Neuronal stem cell (in vitro differentiated cells): Measurements from ENCODE around the gene RNU2-63P.
"Not testable (repeated sequence)": the region's sequence is repeated elsewhere in the genome, so short reads cannot be mapped to it uniquely, and the experiment has no call there.

Experiments used
- DNase-seq: peaks from one replicate; pipeline ENCODE4 v3.0.0-alpha.2; 2013; ENCODE audit warnings: low spot score
- H2AFZ ChIP-seq: one replicate; pipeline ENCODE4 v1.6.1; 2013; ENCODE audit warnings: mild to moderate bottlenecking, low read length, inconsistent platforms
- H2AK5ac ChIP-seq: 2 replicates; pipeline ENCODE4 v1.6.1; 2013; ENCODE audit warnings: low read depth, mild to moderate bottlenecking, inconsistent platforms, low read length, moderate library complexity, mixed read lengths
- H2BK120ac ChIP-seq: 2 replicates; pipeline ENCODE4 v1.6.1; 2013; ENCODE audit warnings: low read depth, mild to moderate bottlenecking, inconsistent platforms, low read length, moderate library complexity, mixed read lengths
- H2BK12ac ChIP-seq: one replicate; pipeline ENCODE4 v1.6.1; 2013; ENCODE audit warnings: low read length, inconsistent platforms
- H2BK15ac ChIP-seq: 2 replicates; pipeline ENCODE4 v1.6.1; 2013; ENCODE audit warnings: mild to moderate bottlenecking, low read length, inconsistent platforms, mixed read lengths
- H2BK5ac ChIP-seq: one replicate; pipeline ENCODE4 v1.6.1; 2013; ENCODE audit warnings: inconsistent platforms, mild to moderate bottlenecking, low read length, moderate library complexity
- H3K14ac ChIP-seq: one replicate; pipeline ENCODE4 v1.6.1; 2013; ENCODE audit warnings: low read length, inconsistent platforms
- H3K18ac ChIP-seq: 2 replicates; pipeline ENCODE4 v1.6.1; 2013; ENCODE audit warnings: low read length, inconsistent platforms
- H3K23ac ChIP-seq: 2 replicates; pipeline ENCODE4 v1.6.1; 2013; ENCODE audit warnings: low read depth, mild to moderate bottlenecking, mixed read lengths, low read length, inconsistent platforms; ENCODE audit not compliant: poor library complexity
- H3K27ac ChIP-seq: replicated peaks from 3 replicates; pipeline ENCODE4 v1.5.1; 2013; ENCODE audit warnings: low read length, inconsistent platforms
- H3K27me3 ChIP-seq, 3 experiments: 2 replicates each; pipeline ENCODE4 v1.6.1; 2013; ENCODE audit warnings: low read length in 3 of 3, mild to moderate bottlenecking in 2 of 3, inconsistent platforms in 1 of 3, low read depth in 1 of 3, mixed read lengths in 1 of 3, moderate library complexity in 1 of 3; ENCODE audit not compliant: control insufficient read depth in 3 of 3, insufficient read depth in 3 of 3
- H3K36me3 ChIP-seq, 2 donors: replicated peaks in 1 of 2; 2 replicates each; pipeline ENCODE4 v1.6.1; 2013; ENCODE audit warnings: low read length in 2 of 2; ENCODE audit not compliant: control insufficient read depth in 2 of 2, insufficient read depth in 2 of 2
- H3K4ac ChIP-seq: 2 replicates; pipeline ENCODE4 v1.6.1; 2013; ENCODE audit warnings: inconsistent platforms, mild to moderate bottlenecking, low read length, moderate library complexity
- H3K4me1 ChIP-seq, 2 donors: 1 replicate in 1 of 2; 2 replicates in 1 of 2; pipeline ENCODE4 v1.6.1; 2013; ENCODE audit warnings: low read length in 2 of 2, low read depth in 1 of 2; ENCODE audit not compliant: control insufficient read depth in 2 of 2, insufficient read depth in 1 of 2
- H3K4me2 ChIP-seq: one replicate; pipeline ENCODE4 v1.6.1; 2013; ENCODE audit warnings: mild to moderate bottlenecking, low read length, inconsistent platforms; ENCODE audit not compliant: insufficient read depth, poor library complexity, severe bottlenecking
- H3K4me3 ChIP-seq, 2 donors: 2 replicates each; pipeline ENCODE4 v1.5.1; 2013; ENCODE audit warnings: low read length in 2 of 2, mild to moderate bottlenecking in 2 of 2, inconsistent platforms in 1 of 2, moderate library complexity in 1 of 2
- H3K79me1 ChIP-seq: one replicate; pipeline ENCODE4 v1.6.1; 2013; ENCODE audit warnings: low read depth, mild to moderate bottlenecking, inconsistent platforms, low read length, moderate library complexity
- H3K9ac ChIP-seq: one replicate; pipeline ENCODE4 v1.6.1; 2013; ENCODE audit warnings: mild to moderate bottlenecking, low read depth, low read length, inconsistent platforms; ENCODE audit not compliant: poor library complexity
- H3K9me3 ChIP-seq, 2 donors: replicated peaks in 1 of 2; 2 replicates each; pipeline versions ENCODE3 to v1.6.1; 2013; ENCODE audit warnings: low read length in 2 of 2, mild to moderate bottlenecking in 2 of 2, inconsistent platforms in 1 of 2, low read depth in 1 of 2, mixed read lengths in 1 of 2, moderate library complexity in 1 of 2; ENCODE audit not compliant: control insufficient read depth in 2 of 2, insufficient read depth in 1 of 2
- H4K8ac ChIP-seq: one replicate; pipeline ENCODE4 v1.6.1; 2013; ENCODE audit warnings: low read depth, mild to moderate bottlenecking, inconsistent platforms, low read length, moderate library complexity
- H4K91ac ChIP-seq: one replicate; pipeline ENCODE4 v1.6.1; 2013; ENCODE audit warnings: low read length, low read depth, mild to moderate bottlenecking, inconsistent platforms; ENCODE audit not compliant: poor library complexity
- WGBS, 2 donors: extraction: QIAGEN DNeasy Blood & Tissue Kit; methylation state at CpG; one replicate each; pipeline ENCODE4 v1.1.7; 2013; ENCODE audit warnings: missing lambda C conversion rate in 2 of 2, mixed read lengths in 1 of 2; ENCODE audit not compliant: insufficient read length in 2 of 2, insufficient replicate concordance in 1 of 2; ENCODE audit errors: extremely low coverage in 2 of 2; 5-methylcytosine and 5-hydroxymethylcytosine counted together

The RNU2-63P gene

GRCh38 chr2:88005776-88006175 lies 10.6 kb downstream of the RNU2-63P start:
- H3K27me3 ChIP-seq: no peaks in the 10 kb centered on the region
- no peak overlapping the region for H3K23ac ChIP-seq
- no peak overlapping the region for H3K14ac ChIP-seq
- H3K27ac ChIP-seq: no peak overlapping the region
- H2AFZ ChIP-seq: no peak overlapping the region
- no peaks in the 10 kb centered on the region for H3K36me3 ChIP-seq
- H4K91ac ChIP-seq: no peak overlapping the region
- no peak overlapping the region for H2AK5ac ChIP-seq
- H2BK15ac ChIP-seq: no peak overlapping the region
- WGBS, 2 donors: no CpG with 5 or more reads among the region's 6 CpGs
- H2BK120ac ChIP-seq: no peak overlapping the region
- H4K8ac ChIP-seq: no peak overlapping the region
- no peak overlapping the region for H2BK5ac ChIP-seq
- peaks cover 0 to 3% of the 10 kb centered on the region in 2 donors for H3K4me1 ChIP-seq
- no peaks in the 10 kb centered on the region for H3K79me1 ChIP-seq
- H3K9me3 ChIP-seq: no peaks in the 10 kb centered on the region
- peak overlapping the region; percentile 64 for H3K18ac ChIP-seq
- no peak overlapping the region for H3K4me3 ChIP-seq
- H2BK12ac ChIP-seq: no peak overlapping the region
- no peak overlapping the region for H3K4ac ChIP-seq
- no peak overlapping the region for H3K9ac ChIP-seq
- no peak overlapping the region for H3K4me2 ChIP-seq
- no peak for DNase-seq

GRCh38 chr2:88003074-88003755 lies 13.1 kb downstream of the RNU2-63P start:
- Histone ChIP-seq H2AFZ (peak overlapping the region; percentile 91), H3K27me3 (no peaks in the 10 kb centered on the region), H3K4me1 (peaks cover 0 to 3% of the 10 kb centered on the region in 2 donors), H2BK120ac (no peak overlapping the region), H3K79me1 (no peaks in the 10 kb centered on the region), H2BK15ac (peak overlapping the region; percentile 85), H2AK5ac (no peak overlapping the region), H2BK12ac (no peak overlapping the region), H4K8ac (no peak overlapping the region), H2BK5ac (no peak overlapping the region), H3K14ac (no peak overlapping the region), H3K4me3 (no peak overlapping the region), H3K27ac (no peak overlapping the region), H3K9me3 (no peaks in the 10 kb centered on the region), H3K9ac (peak overlapping the region; percentile 51), H3K4ac (no peak overlapping the region), H3K36me3 (no peaks in the 10 kb centered on the region), H3K23ac (no peak overlapping the region), H3K4me2 (peak overlapping the region; percentile 34), H4K91ac (no peak overlapping the region), H3K18ac (peak overlapping the region; percentile 89)
- no CpG with 5 or more reads among the region's 34 CpGs for WGBS, 2 donors
- no peak for DNase-seq

DNA sequence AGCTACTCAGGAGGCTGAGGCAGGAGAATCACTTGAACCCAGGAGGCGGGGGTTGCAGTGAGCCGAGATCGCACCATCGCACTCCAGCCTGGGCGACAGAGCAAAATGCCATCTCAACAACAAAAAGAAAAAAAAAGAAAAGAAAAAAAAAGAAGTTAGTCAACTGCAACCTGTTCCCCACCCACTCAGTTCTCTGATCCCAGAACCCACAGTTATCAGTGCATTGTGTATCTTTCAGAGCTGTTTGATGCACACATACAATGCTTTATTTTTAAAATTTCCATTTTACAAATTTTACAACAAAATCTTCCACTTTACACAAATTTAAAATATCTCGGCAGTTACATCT lies 14.0 kb downstream of the RNU2-63P start:
- no peak overlapping the region for H3K14ac ChIP-seq
- 100% methylated on average over 1 of the region's 6 CpGs; no CpG with 5 or more reads in 1 of the 2 donors for WGBS, 2 donors
- no peak for DNase-seq
- no peak overlapping the region for H3K27ac ChIP-seq
- H3K79me1 ChIP-seq: no peaks in the 10 kb centered on the region
- no peak overlapping the region for H3K18ac ChIP-seq
- H2AFZ ChIP-seq: no peak overlapping the region
- no peak overlapping the region for H3K4me2 ChIP-seq
- no peaks in the 10 kb centered on the region for H3K9me3 ChIP-seq
- H2AK5ac ChIP-seq: no peak overlapping the region
- H2BK15ac ChIP-seq: no peak overlapping the region
- H3K36me3 ChIP-seq: no peaks in the 10 kb centered on the region
- H3K27me3 ChIP-seq: no peaks in the 10 kb centered on the region
- H3K4me3 ChIP-seq: no peak overlapping the region
- peaks cover 0 to 3% of the 10 kb centered on the region in 2 donors for H3K4me1 ChIP-seq
- H4K91ac ChIP-seq: no peak overlapping the region
- no peak overlapping the region for H3K9ac ChIP-seq
- H2BK120ac ChIP-seq: no peak overlapping the region
- no peak overlapping the region for H3K23ac ChIP-seq
- H4K8ac ChIP-seq: no peak overlapping the region
- H3K4ac ChIP-seq: no peak overlapping the region
- H2BK12ac ChIP-seq: no peak overlapping the region
- H2BK5ac ChIP-seq: no peak overlapping the region

DNA sequence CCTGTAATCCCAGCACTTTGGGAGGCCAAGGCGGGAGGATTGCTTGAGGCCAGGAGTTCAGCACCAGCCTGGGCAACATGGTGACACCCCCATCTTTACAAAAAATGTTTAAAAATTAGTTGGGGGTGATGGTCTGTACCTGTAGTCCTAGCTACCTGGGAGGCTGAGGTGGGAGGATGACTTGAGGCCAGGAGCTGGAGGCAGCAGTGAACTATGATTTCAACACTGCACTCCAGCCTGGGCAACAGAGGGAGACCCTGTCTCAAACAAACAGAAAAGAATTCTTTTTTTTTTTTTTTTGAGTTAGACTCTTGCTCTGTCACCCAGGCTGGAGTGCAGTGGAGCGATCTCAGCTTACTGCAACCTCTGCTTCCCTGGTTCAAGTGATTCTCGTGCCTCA lies 15.9 kb downstream of the RNU2-63P start:
- H3K36me3 ChIP-seq, H3K27me3 ChIP-seq, H3K4me2 ChIP-seq, H3K4me1 ChIP-seq, H2AK5ac ChIP-seq, H3K4ac ChIP-seq, H3K79me1 ChIP-seq, H3K27ac ChIP-seq, DNase-seq, H3K4me3 ChIP-seq, H2BK120ac ChIP-seq, H3K9ac ChIP-seq, H2BK12ac ChIP-seq, H4K8ac ChIP-seq, H3K14ac ChIP-seq, H3K9me3 ChIP-seq, H2BK5ac ChIP-seq, H3K23ac ChIP-seq, H3K18ac ChIP-seq, H2AFZ ChIP-seq, H4K91ac ChIP-seq, H2BK15ac ChIP-seq: not testable (repeated sequence)
- WGBS, 2 donors: no CpG with 5 or more reads among the region's 3 CpGs
